Fibroblast of lung (primary cell): ENCODE results near the gene MAGEF1.

Experiments used
- EZH2 ChIP-seq: IDR thresholded peaks from 2 replicates; pipeline ENCODE4 v1.5.1; 2012; ENCODE audit warnings: low read length, control low read depth, mild to moderate bottlenecking; ENCODE audit errors: missing control alignments
- TF ChIP-seq, protein P1 (sequence below), 2 donors: IDR thresholded peaks in 1 of 2; conservative IDR thresholded peaks in 1 of 2; 1 replicate in 1 of 2; 2 replicates in 1 of 2; pipeline ENCODE4 v1.5.1; 2011 to 2012; ENCODE audit warnings: low read length in 2 of 2, control low read depth in 1 of 2, inconsistent platforms in 1 of 2, low read depth in 1 of 2, mild to moderate bottlenecking in 1 of 2

DNA sequence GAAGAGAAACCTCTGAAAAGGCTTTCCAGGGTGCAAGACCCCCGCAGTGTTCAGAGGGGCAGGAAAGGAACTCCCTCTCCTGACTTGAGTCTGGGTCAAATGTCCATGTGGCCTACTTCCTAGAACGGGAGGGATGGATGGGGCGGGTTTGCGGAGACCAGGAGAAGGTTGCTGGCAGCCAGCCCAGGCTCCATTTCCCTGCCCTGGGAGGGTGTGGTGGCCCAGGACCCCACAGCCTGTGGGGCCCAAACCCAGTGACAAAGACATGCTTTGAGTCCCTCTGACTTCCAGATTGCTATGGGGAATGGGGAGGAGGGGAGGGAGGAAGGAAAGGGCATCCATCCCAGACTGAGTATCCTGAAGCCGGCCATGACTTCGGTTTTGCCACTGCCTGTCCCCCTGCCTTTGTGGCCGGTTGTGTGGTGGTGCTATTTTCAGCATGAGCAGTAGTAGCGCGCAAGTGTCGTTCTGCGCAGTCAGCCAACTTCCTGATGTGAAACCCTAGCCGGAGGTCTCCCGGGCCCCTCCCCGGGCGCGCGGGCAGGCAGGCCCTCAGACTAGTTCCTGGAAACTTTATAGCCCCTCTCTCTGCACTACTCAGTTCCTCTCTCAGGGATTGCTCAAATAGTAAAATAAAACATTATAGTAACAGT lies 24.4 kb downstream of the MAGEF1 start:
- TF ChIP-seq, protein P1, sequence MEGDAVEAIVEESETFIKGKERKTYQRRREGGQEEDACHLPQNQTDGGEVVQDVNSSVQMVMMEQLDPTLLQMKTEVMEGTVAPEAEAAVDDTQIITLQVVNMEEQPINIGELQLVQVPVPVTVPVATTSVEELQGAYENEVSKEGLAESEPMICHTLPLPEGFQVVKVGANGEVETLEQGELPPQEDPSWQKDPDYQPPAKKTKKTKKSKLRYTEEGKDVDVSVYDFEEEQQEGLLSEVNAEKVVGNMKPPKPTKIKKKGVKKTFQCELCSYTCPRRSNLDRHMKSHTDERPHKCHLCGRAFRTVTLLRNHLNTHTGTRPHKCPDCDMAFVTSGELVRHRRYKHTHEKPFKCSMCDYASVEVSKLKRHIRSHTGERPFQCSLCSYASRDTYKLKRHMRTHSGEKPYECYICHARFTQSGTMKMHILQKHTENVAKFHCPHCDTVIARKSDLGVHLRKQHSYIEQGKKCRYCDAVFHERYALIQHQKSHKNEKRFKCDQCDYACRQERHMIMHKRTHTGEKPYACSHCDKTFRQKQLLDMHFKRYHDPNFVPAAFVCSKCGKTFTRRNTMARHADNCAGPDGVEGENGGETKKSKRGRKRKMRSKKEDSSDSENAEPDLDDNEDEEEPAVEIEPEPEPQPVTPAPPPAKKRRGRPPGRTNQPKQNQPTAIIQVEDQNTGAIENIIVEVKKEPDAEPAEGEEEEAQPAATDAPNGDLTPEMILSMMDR (conservative IDR thresholded peaks at IDR 0.05 in 1 of 2, IDR thresholded peaks at IDR 0.05 in 1 of 2; ENCODE audit: low read depth in 1 of 2, low read length in 2 of 2) = no peak
- TF ChIP-seq EZH2 = no peak
